M059J (cell line): Measurements from ENCODE around the gene LYRM1. TPM values are rescaled to one million over a fixed set of nuclear protein-coding genes. Genes with fewer than 3 reads are reported as not detected.
"Not testable (repeated sequence)": the region's sequence is repeated elsewhere in the genome, so short reads cannot be mapped to it uniquely, and the experiment has no call there.

Source experiments
- DNase-seq: peaks from one replicate; pipeline ENCODE4 v3.0.0-alpha.2; 2012; ENCODE audit warnings: low read depth
- total RNA-seq: library from RNA; depleted of rRNA; stranded (reverse); fragments of >200 nt; shearing (Covaris generic); gene quantifications from 2 replicates; pipeline ENCODE4 v1.2.3, GENCODE V29; 2014; rRNA removed

Gene LYRM1
- total RNA-seq, 1 experiment from 2014 or later: 33.5 TPM

DNA sequence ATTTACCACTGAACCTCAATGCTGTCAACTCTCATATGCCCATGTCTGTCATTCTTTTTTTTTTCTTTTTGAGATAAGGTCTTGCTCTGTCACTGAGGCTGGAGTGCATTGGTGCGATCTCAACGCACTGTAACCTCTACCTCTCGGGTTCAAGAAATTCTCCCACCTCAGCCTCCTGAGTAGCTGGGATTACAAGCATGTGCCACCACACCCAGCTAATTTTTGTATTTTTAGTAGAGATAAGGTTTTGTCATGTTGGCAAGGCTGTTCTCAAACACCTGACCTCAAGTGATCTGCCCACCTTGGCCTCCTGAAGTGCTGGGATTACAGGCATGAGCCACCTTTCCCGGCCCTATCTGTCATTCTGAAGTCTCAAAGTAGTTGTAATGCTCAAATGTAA, 72.6 kb downstream of the LYRM1 start:
- not testable (repeated sequence) for DNase-seq

Other genes starting within 250 kb of the LYRM1 start
- gene ACSM1, start 203.1 kb upstream of the LYRM1 start, total RNA-seq: not detected in 2 replicates
- gene THUMPD1, start 159.0 kb upstream of the LYRM1 start, total RNA-seq: 45.2 and 57.3 TPM in 2 replicates
- gene ACSM3, start 136.8 kb upstream of the LYRM1 start, total RNA-seq: 0.81 and 2.5 TPM in 2 replicates
- gene ERI2, start 94.3 kb upstream of the LYRM1 start, total RNA-seq: 14.0 and 22.3 TPM in 2 replicates
- gene REXO5, start 94.2 kb upstream of the LYRM1 start, total RNA-seq: 9.5 and 12.8 TPM in 2 replicates
- 12.5 and 12.6 TPM in 2 replicates for gene DCUN1D3, start 413 bp upstream of the LYRM1 start, total RNA-seq